Embryonic facial prominence (tissue), 1 donor: ENCODE data around the gene PODXL.

Experiments used
- DNase-seq: peaks from one replicate; pipeline ENCODE4 v3.0.0-alpha.2; 2016; ENCODE audit errors: extremely low spot score

The PODXL gene

GRCh38 chr7:131454498-131454897 is 101.9 kb downstream of the PODXL start:
- DNase-seq: no peak
